KMS-11 (cell line): ENCODE results near the gene TMEM116.
A peak's percentile ranks its signal among the peaks of the same experiment; 100 is the strongest.
"Not testable (repeated sequence)": the region's sequence is repeated elsewhere in the genome, so short reads cannot be mapped to it uniquely, and the experiment has no call there.

Experiments used
- H2AFZ ChIP-seq: fragments of 200-600 bp; sonication (generic); 2 replicates; pipeline ENCODE4 v1.6.1; 2016; ENCODE audit warnings: antibody characterized with exemption, mixed run types, low read depth
- H3K27ac ChIP-seq: fragments of 200-600 bp; sonication (generic); 2 replicates; pipeline ENCODE4 v1.6.1; 2016; ENCODE audit warnings: mild to moderate bottlenecking, mixed run types
- H3K27me3 ChIP-seq: fragments of 200-600 bp; sonication (generic); 2 replicates; pipeline ENCODE4 v1.6.1; 2017; ENCODE audit warnings: mild to moderate bottlenecking, low read depth, mixed run types, moderate library complexity; ENCODE audit not compliant: insufficient read depth
- H3K36me3 ChIP-seq: fragments of 200-600 bp; sonication (generic); 2 replicates; pipeline ENCODE4 v1.6.1; 2017; ENCODE audit warnings: mild to moderate bottlenecking, mixed run types; ENCODE audit not compliant: insufficient read depth
- H3K4me1 ChIP-seq: fragments of 200-600 bp; sonication (generic); 2 replicates; pipeline ENCODE4 v1.6.1; 2016; ENCODE audit warnings: mild to moderate bottlenecking, low read depth, mixed run types; ENCODE audit not compliant: poor library complexity, severe bottlenecking
- H3K4me2 ChIP-seq: fragments of 200-600 bp; sonication (generic); 2 replicates; pipeline ENCODE4 v1.7.0; 2016; ENCODE audit warnings: mild to moderate bottlenecking, mixed run types
- H3K4me3 ChIP-seq: fragments of 200-600 bp; sonication (generic); IDR thresholded peaks from 2 replicates; pipeline ENCODE4 v1.6.1; 2017; ENCODE audit warnings: low read depth, low read length, mixed read lengths; ENCODE audit not compliant: insufficient read depth
- H3K79me2 ChIP-seq: fragments of 200-600 bp; sonication (generic); 2 replicates; pipeline ENCODE4 v1.6.1; 2016; ENCODE audit warnings: low read depth, mixed run types; ENCODE audit not compliant: insufficient read depth
- H3K9ac ChIP-seq: fragments of 200-600 bp; sonication (generic); 2 replicates; pipeline ENCODE4 v1.6.1; 2016; ENCODE audit warnings: mild to moderate bottlenecking, mixed run types
- H4K20me1 ChIP-seq: fragments of 200-600 bp; sonication (generic); 2 replicates; pipeline ENCODE4 v1.6.1; 2016; ENCODE audit warnings: mild to moderate bottlenecking, mixed run types; ENCODE audit not compliant: insufficient read depth
- TF ChIP-seq, protein P1 (sequence below): fragments of 200-600 bp; sonication (generic); conservative IDR thresholded peaks from 2 replicates; pipeline ENCODE4 v1.6.1; 2017; ENCODE audit warnings: low read depth, mild to moderate bottlenecking, antibody characterized with exemption, low read length, moderate library complexity, mixed read lengths

TMEM116 gene

DNA sequence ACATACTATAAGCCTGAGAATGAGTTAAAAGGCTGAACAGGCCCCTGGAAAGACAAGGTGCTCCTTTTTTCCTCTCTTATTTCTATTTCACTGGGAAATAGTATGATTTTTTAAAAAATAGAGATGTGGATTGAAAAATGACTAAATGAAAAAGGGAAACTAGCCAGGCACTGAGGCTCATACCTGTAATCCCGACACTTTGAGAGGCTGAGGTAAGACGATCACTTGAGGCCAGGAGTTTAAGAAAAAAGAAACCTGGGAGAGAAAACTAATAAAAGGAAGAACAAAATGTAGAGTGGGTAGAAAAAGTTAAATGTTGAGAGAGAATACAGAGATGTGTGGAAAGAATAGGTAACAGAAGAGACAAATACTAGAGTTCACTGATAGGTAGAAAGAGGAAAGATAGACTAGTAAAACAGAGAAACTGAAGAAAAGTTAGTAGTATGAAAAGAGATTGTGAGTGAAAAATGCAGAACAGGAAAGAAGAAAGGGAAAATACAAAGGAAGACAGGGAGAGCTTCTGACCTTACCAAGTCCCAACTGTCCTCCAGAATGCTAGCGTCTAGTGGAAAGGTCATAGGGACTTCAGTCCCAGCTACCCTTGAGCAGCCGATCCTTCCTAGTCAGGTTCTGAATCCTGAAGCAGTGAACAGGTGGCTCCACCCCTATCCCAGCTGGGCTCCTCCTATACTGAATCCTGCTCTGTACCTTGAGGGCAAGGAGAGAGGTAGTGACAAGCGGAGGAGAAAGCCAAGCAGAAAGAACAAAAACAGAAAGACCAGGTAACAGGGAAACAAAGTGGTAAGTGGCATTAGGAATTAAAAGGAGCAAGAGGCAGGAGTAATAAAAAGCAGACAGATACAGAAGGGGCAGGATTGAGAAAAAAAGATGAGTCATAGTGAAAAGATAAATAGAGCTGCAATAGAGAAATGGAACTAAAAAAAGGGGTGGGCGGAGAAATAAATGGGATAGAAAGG lies 7.3 kb downstream of the TMEM116 start:
- Histone ChIP-seq H4K20me1 (no peaks in the 10 kb centered on the region), H3K27me3 (no peaks in the 10 kb centered on the region), H3K4me1 (peaks cover 64% of the 10 kb centered on the region), H3K4me2 (peak overlapping the region; percentile 51; the same call in 1 of the 2 replicates), H3K79me2 (no peaks in the 10 kb centered on the region), H2AFZ (no peak overlapping the region; the same call in 1 of the 2 replicates), H3K4me3 (no peak overlapping the region), H3K36me3 (no peaks in the 10 kb centered on the region), H3K27ac (peak overlapping the region; percentile 24; the same call in 1 of the 2 replicates), H3K9ac (peak overlapping the region; percentile 9; the same call in 1 of the 2 replicates)
- TF ChIP-seq, protein P1, sequence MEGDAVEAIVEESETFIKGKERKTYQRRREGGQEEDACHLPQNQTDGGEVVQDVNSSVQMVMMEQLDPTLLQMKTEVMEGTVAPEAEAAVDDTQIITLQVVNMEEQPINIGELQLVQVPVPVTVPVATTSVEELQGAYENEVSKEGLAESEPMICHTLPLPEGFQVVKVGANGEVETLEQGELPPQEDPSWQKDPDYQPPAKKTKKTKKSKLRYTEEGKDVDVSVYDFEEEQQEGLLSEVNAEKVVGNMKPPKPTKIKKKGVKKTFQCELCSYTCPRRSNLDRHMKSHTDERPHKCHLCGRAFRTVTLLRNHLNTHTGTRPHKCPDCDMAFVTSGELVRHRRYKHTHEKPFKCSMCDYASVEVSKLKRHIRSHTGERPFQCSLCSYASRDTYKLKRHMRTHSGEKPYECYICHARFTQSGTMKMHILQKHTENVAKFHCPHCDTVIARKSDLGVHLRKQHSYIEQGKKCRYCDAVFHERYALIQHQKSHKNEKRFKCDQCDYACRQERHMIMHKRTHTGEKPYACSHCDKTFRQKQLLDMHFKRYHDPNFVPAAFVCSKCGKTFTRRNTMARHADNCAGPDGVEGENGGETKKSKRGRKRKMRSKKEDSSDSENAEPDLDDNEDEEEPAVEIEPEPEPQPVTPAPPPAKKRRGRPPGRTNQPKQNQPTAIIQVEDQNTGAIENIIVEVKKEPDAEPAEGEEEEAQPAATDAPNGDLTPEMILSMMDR: no peak

DNA sequence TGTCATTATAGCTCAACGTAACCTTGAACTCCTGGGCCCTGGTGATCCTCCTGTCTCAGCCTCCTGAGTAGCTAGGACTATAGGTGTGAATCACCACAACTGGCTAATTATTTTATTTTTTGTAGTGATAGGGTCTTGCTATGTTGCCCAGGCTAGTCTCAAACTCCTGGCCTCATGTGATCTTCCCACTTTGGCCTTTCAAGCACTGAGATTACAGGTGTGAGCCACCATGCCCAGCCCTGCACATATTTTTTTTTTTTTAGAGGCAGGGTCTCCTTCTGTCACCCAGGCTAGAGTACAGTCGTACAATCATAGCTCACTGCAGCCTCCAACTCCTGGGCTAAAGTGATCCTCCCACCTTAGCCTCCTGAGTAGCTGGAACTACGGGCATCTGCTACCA lies 8.9 kb downstream of the TMEM116 start:
- H3K4me1 ChIP-seq: peaks cover 47% of the 10 kb centered on the region
- H4K20me1 ChIP-seq: no peaks in the 10 kb centered on the region
- no peak overlapping the region for H3K4me2 ChIP-seq
- no peaks in the 10 kb centered on the region for H3K27me3 ChIP-seq
- H3K4me3 ChIP-seq: no peak overlapping the region
- H3K9ac ChIP-seq: no peak overlapping the region
- no peak overlapping the region for H2AFZ ChIP-seq
- H3K27ac ChIP-seq: no peak overlapping the region
- TF ChIP-seq, protein P1: no peak
- no peaks in the 10 kb centered on the region for H3K36me3 ChIP-seq
- no peaks in the 10 kb centered on the region for H3K79me2 ChIP-seq

DNA sequence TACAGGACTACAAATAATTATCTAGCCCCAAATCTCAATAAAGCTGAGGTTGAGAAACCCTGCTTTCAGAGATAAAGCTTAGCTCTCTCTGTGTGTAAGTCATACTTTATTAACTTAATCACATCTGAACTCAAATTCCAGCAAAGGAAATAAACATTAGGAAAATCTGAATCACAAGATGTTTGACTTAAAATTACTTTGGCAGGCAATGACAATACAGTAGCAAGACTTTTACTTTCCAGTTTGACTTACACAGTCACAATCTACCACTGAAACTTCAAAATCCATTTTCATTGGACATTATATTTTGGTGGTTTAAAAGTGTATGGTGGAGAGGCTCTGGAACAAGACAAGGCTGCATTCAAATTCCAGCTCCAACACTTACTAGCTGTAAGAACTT lies 11.4 kb downstream of the TMEM116 start:
- Histone ChIP-seq H3K27ac (no peak overlapping the region), H3K4me1 (peaks cover 33% of the 10 kb centered on the region), H3K4me2 (no peak overlapping the region), H3K79me2 (no peaks in the 10 kb centered on the region), H3K4me3 (no peak overlapping the region), H3K9ac (no peak overlapping the region), H2AFZ (no peak overlapping the region), H3K27me3 (no peaks in the 10 kb centered on the region), H4K20me1 (no peaks in the 10 kb centered on the region), H3K36me3 (no peaks in the 10 kb centered on the region)
- TF ChIP-seq, protein P1: no peak

DNA sequence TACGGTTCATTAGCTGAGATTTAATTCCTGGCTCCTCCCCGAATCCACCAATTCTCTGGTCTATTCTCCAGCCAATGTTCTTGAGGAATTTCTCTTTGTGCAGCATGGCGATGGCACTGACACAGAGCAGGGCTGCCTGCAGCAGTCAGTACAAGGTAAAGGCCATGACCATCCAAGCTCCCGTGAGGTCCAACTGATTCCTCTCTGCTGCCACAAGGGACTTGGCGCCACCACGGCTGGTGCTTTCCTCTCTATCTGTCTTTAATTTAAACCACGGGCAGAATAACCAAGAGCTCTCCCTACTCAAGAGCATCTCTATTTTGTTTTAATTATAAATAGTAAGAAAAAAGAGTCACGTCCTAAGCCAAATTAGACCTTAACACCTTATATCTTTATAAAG lies 12.1 kb downstream of the TMEM116 start:
- Histone ChIP-seq H3K27me3 (no peaks in the 10 kb centered on the region), H3K36me3 (no peaks in the 10 kb centered on the region), H4K20me1 (no peaks in the 10 kb centered on the region), H3K4me1 (peaks cover 33% of the 10 kb centered on the region), H3K79me2 (no peaks in the 10 kb centered on the region), H3K4me2 (no peak overlapping the region), H3K27ac (no peak overlapping the region), H3K4me3 (no peak overlapping the region), H3K9ac (no peak overlapping the region), H2AFZ (no peak overlapping the region)
- TF ChIP-seq, protein P1: no peak

DNA sequence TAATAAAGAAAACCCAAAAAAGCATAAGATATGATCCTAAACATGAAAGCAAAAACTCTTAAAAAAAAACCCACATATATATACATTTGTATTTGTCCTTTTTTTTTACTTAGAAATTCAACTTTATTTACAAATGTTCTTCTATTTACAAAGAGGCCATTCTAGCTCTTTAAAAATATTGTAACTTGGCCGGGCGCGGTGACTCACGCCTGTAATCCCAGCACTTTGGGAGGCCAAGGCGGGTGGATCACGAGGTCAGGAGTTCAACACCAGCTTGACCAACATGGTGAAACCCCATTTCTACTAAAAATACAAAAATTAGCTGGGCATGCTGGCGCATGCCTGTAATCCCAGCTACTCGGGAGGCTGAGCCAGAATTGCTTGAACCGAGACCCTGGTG lies 13.8 kb downstream of the TMEM116 start:
- H3K27me3 ChIP-seq, H3K79me2 ChIP-seq, H3K9ac ChIP-seq, H3K4me3 ChIP-seq, H3K27ac ChIP-seq, H3K4me2 ChIP-seq, H3K36me3 ChIP-seq, H2AFZ ChIP-seq, H4K20me1 ChIP-seq: not testable (repeated sequence)
- peaks cover 37% of the 10 kb centered on the region for H3K4me1 ChIP-seq
